Stomach (tissue), 9 donors: ENCODE data around the gene NUB1. TPM values are rescaled to one million over a fixed set of nuclear protein-coding genes. Genes with fewer than 3 reads are reported as not detected.

Experiments used
- DNase-seq, 2 donors: peaks; one replicate each; pipeline versions ENCODE4 v3.0.0 to v3.0.0-alpha.2; 2013 to 2019
- H3K27ac ChIP-seq, 5 donors: fragments of 200-600 bp in 4 of 5; sonication (generic) in 4 of 5; one replicate each; pipeline ENCODE4 v1.5.1; 2013 to 2019; ENCODE audit warnings: mild to moderate bottlenecking in 1 of 5, moderate library complexity in 1 of 5
- H3K27me3 ChIP-seq, 3 donors: fragments of 200-600 bp; sonication (generic); one replicate each; pipeline ENCODE4 v1.5.1; 2017 to 2019; ENCODE audit warnings: mixed run types in 1 of 3
- H3K36me3 ChIP-seq, 4 donors: fragments of 200-600 bp; sonication (generic); 1 replicate in 3 of 4; 2 replicates in 1 of 4; pipeline ENCODE4 v1.5.1; 2016 to 2019
- H3K4me1 ChIP-seq, 4 donors: fragments of 200-600 bp; sonication (generic); one replicate each; pipeline ENCODE4 v1.5.1; 2016 to 2019
- H3K4me3 ChIP-seq, 4 donors: fragments of 200-600 bp; sonication (generic) in 3 of 4; one replicate each; pipeline ENCODE4 v1.5.1; 2016 to 2019; ENCODE audit warnings: mild to moderate bottlenecking in 1 of 4
- H3K9me3 ChIP-seq, 4 donors: fragments of 200-600 bp; sonication (generic); one replicate each; pipeline ENCODE4 v1.5.1; 2016 to 2019
- CTCF ChIP-seq, 7 experiments: fragments of 450-650 bp in 4 of 7; fragments of 200-600 bp in 3 of 7; sonication (generic) in 3 of 7; IDR thresholded peaks; one replicate each; pipeline ENCODE4 v1.5.1; 2016 to 2019; ENCODE audit warnings: antibody characterized with exemption in 7 of 7, control low read depth in 2 of 7, mild to moderate bottlenecking in 1 of 7
- EP300 ChIP-seq: sonication (generic); formaldehyde crosslinking; IDR thresholded peaks from one replicate; pipeline ENCODE4 v1.6.1; 2017; ENCODE audit warnings: antibody characterized with exemption
- POLR2A ChIP-seq, 4 donors: fragments of 450-650 bp; IDR thresholded peaks; one replicate each; pipeline ENCODE4 v1.6.1; 2016; ENCODE audit warnings: antibody characterized with exemption in 4 of 4, control low read depth in 2 of 4, mild to moderate bottlenecking in 1 of 4, moderate library complexity in 1 of 4
- POLR2AphosphoS5 ChIP-seq, 3 donors: sonication (generic); formaldehyde crosslinking; IDR thresholded peaks; one replicate each; pipeline ENCODE4 v1.6.1; 2016; ENCODE audit warnings: antibody characterized with exemption in 3 of 3
- WGBS, 5 donors: extraction: QIAGEN DNeasy Blood & Tissue Kit in 3 of 5; methylation state at CpG; one replicate each; pipeline versions ENCODE4 v1.1.5 to v1.1.7; 2013 to 2018; 5-methylcytosine and 5-hydroxymethylcytosine counted together
- intact Hi-C: fragments of 100-400 bp; cut with DNase I; formaldehyde crosslinking; loops from one replicate; pipeline ENCODE4 v1.15.1; 2023; ENCODE audit warnings: low total_unique reads
- polyA plus RNA-seq, 3 donors: library from polyadenylated mRNA; stranded (reverse); fragments of 200-250 nt; gene quantifications; one replicate each; pipeline ENCODE4 v1.2.3, GENCODE V29; 2013
- total RNA-seq, 5 donors: library from RNA; depleted of rRNA; stranded (reverse); fragments of >200 nt; gene quantifications; one replicate each; pipeline versions ENCODE4 v1.1.0 to v1.2.3, GENCODE V29; 2014 to 2016
- donor health status: healthy with polysubstance abuse.
- donor health status: Bipolar disorder and iron deficiency.
- donor health status: healthy.

The NUB1 gene
- total and polyA plus RNA-seq, 8 donors = 16.3 to 121 (median 32.5) TPM

GRCh38 chr7:151316896-151317295 is 24.7 kb upstream of the NUB1 start:
- Histone ChIP-seq H3K36me3 (no peaks in the 10 kb centered on the region), H3K9me3 (peaks cover 0 to 14% (median 8%) of the 10 kb centered on the region in 4 donors), H3K27ac (no peak overlapping the region), H3K27me3 (no peaks in the 10 kb centered on the region), H3K4me3 (no peak overlapping the region), H3K4me1 (peaks cover 0 to 17% (median 11%) of the 10 kb centered on the region in 4 donors)
- intact Hi-C loops = no loop called here
- no peak for TF ChIP-seq POLR2AphosphoS5 (IDR thresholded peaks at IDR 0.05)
- TF ChIP-seq EP300 = no peak
- TF ChIP-seq CTCF (IDR thresholded peaks at IDR 0.05) = no peak
- TF ChIP-seq POLR2A (IDR thresholded peaks at IDR 0.05) = no peak
- 74 to 80% (median 76%) methylated on average over 11 of the region's 11 CpGs for WGBS, 5 donors
- no peak for DNase-seq

- peaks cover 0 to 17% (median 11%) of the 10 kb centered on the region in 4 donors for H3K4me1 ChIP-seq
- H3K9me3 ChIP-seq = peaks cover 0 to 14% (median 8%) of the 10 kb centered on the region in 4 donors
- no peak overlapping the region for H3K27ac ChIP-seq
- intact Hi-C loops = no loop called here
- H3K27me3 ChIP-seq = no peaks in the 10 kb centered on the region
- no peak overlapping the region for H3K4me3 ChIP-seq
- TF ChIP-seq CTCF (IDR thresholded peaks at IDR 0.05) (no peak), EP300 (no peak), POLR2AphosphoS5 (IDR thresholded peaks at IDR 0.05) (no peak), POLR2A (IDR thresholded peaks at IDR 0.05) (no peak)
- no peaks in the 10 kb centered on the region for H3K36me3 ChIP-seq
- WGBS, 5 donors = 64 to 78% (median 70%) methylated on average over 4 of the region's 4 CpGs
- no peak for DNase-seq
Measured at GRCh38 chr7:151317936-151318335, 23.7 kb upstream of the NUB1 start.

- Histone ChIP-seq H3K36me3 (no peaks in the 10 kb centered on the region), H3K4me3 (no peak overlapping the region), H3K27me3 (no peaks in the 10 kb centered on the region), H3K9me3 (peaks cover 0 to 14% (median 8%) of the 10 kb centered on the region in 4 donors), H3K27ac (no peak overlapping the region), H3K4me1 (peaks cover 0 to 11% (median 5%) of the 10 kb centered on the region in 4 donors)
- intact Hi-C loops = no loop called here
- no peak for DNase-seq
- no peak for TF ChIP-seq EP300
- WGBS, 5 donors = 65 to 90% (median 78%) methylated on average over 2 of the region's 2 CpGs
Measured at GRCh38 chr7:151319189-151319588, 22.4 kb upstream of the NUB1 start.

- no peaks in the 10 kb centered on the region for H3K27me3 ChIP-seq
- no peak overlapping the region for H3K4me3 ChIP-seq
- H3K4me1 ChIP-seq = peaks cover 0 to 2% (median under 1%) of the 10 kb centered on the region in 4 donors
- no peak overlapping the region for H3K27ac ChIP-seq
- DNase-seq = no peak
- no peaks in the 10 kb centered on the region for H3K36me3 ChIP-seq
- intact Hi-C loops = no loop called here
- H3K9me3 ChIP-seq = peaks cover 0 to 14% (median 8%) of the 10 kb centered on the region in 4 donors
- no peak for TF ChIP-seq POLR2AphosphoS5 (IDR thresholded peaks at IDR 0.05)
- no peak for TF ChIP-seq CTCF (IDR thresholded peaks at IDR 0.05)
- no peak for TF ChIP-seq POLR2A (IDR thresholded peaks at IDR 0.05)
- WGBS, 5 donors = 87 to 100% (median 89%) methylated on average over 1 to 5 of the region's 5 CpGs
Measured at GRCh38 chr7:151320263-151320845, 21.3 kb upstream of the NUB1 start.

GRCh38 chr7:151321341-151321740 is 20.3 kb upstream of the NUB1 start:
- no peak for DNase-seq
- Histone ChIP-seq H3K36me3 (no peaks in the 10 kb centered on the region), H3K4me1 (no peaks in the 10 kb centered on the region), H3K4me3 (no peak overlapping the region), H3K27ac (no peak overlapping the region), H3K27me3 (no peaks in the 10 kb centered on the region), H3K9me3 (peaks cover 0 to 14% (median 8%) of the 10 kb centered on the region in 4 donors)
- TF ChIP-seq CTCF (IDR thresholded peaks at IDR 0.05) = no peak
- no peak for TF ChIP-seq POLR2A (IDR thresholded peaks at IDR 0.05)
- TF ChIP-seq POLR2AphosphoS5 (IDR thresholded peaks at IDR 0.05) = no peak
- no peak for TF ChIP-seq EP300
- intact Hi-C loops = no loop called here
- 73 to 94% (median 86%) methylated on average over 2 to 3 of the region's 3 CpGs for WGBS, 5 donors
